Coronary artery (tissue), 2 donors: ENCODE measurements around the gene MAPT.

Experiments used
- DNase-seq: peaks from one replicate; pipeline ENCODE4 v3.0.0-alpha.2; 2017; ENCODE audit warnings: low spot score
- H3K27ac ChIP-seq, 2 donors: fragments of 200-600 bp; sonication (generic); one replicate each; pipeline ENCODE4 v1.5.1; 2016 to 2019
- H3K4me3 ChIP-seq: fragments of 200-600 bp; sonication (generic); 2 replicates; pipeline ENCODE4 v1.5.1; 2016; ENCODE audit warnings: mild to moderate bottlenecking, moderate library complexity
- CTCF ChIP-seq: fragments of 200-600 bp; sonication (generic); IDR thresholded peaks from one replicate; pipeline ENCODE4 v1.5.1; 2019; ENCODE audit warnings: antibody characterized with exemption

MAPT gene

GRCh38 chr17:45914047-45914717 lies 19.8 kb downstream of the MAPT start:
- DNase-seq, result no peak
- no peak overlapping the region for H3K27ac ChIP-seq
- H3K4me3 ChIP-seq, result no peak overlapping the region
- TF ChIP-seq CTCF, result no peak

- H3K4me3 ChIP-seq, result no peak overlapping the region
- no peak overlapping the region for H3K27ac ChIP-seq
- TF ChIP-seq CTCF, result no peak
- no peak for DNase-seq
Observed at GRCh38 chr17:45915263-45915662, 20.9 kb downstream of the MAPT start.

DNA sequence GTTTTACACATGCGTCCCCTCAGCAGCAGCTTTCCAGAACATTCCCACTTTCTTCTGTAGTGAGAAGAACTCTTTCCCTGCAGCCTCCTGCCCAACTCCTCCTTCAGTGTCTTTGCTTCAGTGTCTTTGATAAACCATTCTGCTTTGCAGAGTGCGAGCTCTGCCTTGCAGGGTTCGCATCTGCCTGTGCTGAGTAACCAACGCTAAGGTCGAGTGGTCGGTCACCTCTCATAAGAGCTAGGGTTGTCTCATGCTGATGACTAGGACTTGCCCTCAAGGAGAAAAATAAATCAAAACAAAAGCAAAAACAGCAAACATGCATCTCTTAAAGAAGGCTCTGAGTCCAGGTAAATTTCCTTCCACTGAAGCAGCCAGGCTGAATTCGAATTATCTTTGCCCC lies 22.7 kb downstream of the MAPT start:
- no peak for DNase-seq
- Histone ChIP-seq H3K27ac (no peak overlapping the region), H3K4me3 (no peak overlapping the region)
- no peak for TF ChIP-seq CTCF

DNA sequence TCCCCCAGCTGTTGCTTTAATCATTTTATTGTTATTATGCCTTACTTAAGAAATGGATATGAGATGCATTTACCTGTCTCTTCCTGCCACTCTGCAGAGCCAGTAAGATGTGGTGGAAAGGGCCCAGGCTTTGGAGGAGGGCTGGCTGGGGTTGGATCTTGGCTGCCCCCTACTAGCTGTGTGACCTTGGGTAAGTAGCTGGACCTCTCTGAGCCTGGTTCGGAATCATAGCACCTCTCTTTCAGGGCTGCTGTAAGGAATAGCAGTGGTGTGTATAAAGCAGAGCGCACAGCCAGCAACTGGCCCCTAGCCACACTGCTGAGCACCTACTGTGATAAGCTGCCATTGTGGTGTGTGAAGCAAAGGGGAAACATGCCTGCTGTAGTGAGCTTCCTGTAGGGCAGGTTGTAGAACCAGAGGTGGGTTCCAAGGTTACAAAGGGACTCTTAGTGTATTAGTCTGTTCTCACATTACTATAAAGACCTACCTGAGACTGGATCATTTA lies 23.9 kb downstream of the MAPT start:
- no peak overlapping the region for H3K27ac ChIP-seq
- H3K4me3 ChIP-seq, result no peak overlapping the region
- DNase-seq, result no peak
- no peak for TF ChIP-seq CTCF

GRCh38 chr17:45919136-45919535 lies 24.8 kb downstream of the MAPT start:
- TF ChIP-seq CTCF, result no peak
- H3K27ac ChIP-seq, result no peak overlapping the region
- DNase-seq, result no peak
- H3K4me3 ChIP-seq, result no peak overlapping the region

GRCh38 chr17:45920083-45920482 lies 25.7 kb downstream of the MAPT start:
- DNase-seq, result no peak
- no peak for TF ChIP-seq CTCF
- Histone ChIP-seq H3K27ac (no peak overlapping the region), H3K4me3 (no peak overlapping the region)

DNA sequence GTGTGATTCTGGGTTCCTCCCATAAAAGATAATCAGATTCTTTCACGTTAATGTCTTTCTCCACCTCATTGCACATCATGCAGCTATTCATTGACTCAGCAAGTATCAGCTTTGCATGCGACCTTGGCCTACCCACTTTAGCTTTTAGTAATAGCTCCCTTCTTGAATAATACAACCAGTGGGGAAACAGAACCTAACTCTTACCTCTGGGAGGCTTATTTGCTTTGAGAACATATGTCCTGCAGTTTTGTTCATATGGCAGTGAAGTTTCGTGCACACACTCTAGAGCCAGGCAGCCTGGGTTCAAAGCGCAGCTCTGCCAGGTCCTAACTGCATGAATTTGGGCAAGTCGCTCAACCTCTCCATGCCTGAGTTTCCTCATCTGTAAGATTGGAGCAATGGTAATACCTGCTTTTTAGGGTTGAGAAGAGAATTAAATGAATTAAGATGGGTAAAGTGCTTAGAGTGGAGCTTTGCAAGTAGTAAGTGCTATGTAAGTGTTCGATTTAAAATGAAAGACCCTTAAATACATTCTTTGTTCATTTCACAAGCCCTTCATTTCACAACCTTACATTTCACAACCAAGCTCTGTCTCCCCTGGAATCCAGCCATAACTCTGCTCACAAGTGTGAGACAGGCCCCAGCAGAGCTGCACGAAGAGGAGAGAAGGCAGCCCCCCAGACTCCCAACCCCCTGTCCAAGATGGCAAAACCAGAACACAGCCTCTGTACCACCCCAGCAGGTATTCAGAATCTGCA lies 29.3 kb downstream of the MAPT start:
- TF ChIP-seq CTCF, result no peak
- no peak for DNase-seq
- H3K4me3 ChIP-seq, result no peak overlapping the region
- H3K27ac ChIP-seq, result no peak overlapping the region
